Stimulated activated CD4-positive, alpha-beta T cell treated with anti-CD3 and anti-CD28 coated beads, TNF-alpha, amount 100 ng/mL, for 48 hours (primary cell): ENCODE data around the gene MKRN1.
"Not testable (repeated sequence)": the region's sequence is repeated elsewhere in the genome, so short reads cannot be mapped to it uniquely, and the experiment has no call there.

Experiments used
- DNase-seq, 3 donors: peaks; one replicate each; pipeline ENCODE4 v3.0.0-alpha.2; 2020; ENCODE audit warnings: low read depth in 3 of 3

The MKRN1 gene

GRCh38 chr7:140435252-140435895 lies 43.9 kb downstream of the MKRN1 start:
- no peak for DNase-seq

DNA sequence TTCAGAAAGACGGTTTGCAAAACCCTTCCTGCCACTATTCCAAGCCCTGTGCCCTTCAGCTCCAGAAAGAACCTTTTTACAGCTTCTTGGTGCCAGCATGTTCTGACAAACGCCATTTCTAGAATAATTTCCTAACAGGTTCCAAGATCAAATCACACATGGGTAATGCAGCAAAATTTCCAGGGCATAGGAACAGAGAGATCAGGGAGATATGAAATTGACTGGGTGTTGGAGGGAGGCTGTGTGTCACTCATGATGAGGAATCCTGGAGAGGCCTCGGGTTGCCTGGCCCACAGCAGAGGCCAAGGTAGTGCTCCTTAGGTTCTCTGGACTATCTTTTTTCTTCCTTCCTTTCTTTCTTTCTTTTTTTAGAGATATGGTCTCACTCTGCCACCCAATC lies 45.9 kb downstream of the MKRN1 start:
- DNase-seq: no peak

DNA sequence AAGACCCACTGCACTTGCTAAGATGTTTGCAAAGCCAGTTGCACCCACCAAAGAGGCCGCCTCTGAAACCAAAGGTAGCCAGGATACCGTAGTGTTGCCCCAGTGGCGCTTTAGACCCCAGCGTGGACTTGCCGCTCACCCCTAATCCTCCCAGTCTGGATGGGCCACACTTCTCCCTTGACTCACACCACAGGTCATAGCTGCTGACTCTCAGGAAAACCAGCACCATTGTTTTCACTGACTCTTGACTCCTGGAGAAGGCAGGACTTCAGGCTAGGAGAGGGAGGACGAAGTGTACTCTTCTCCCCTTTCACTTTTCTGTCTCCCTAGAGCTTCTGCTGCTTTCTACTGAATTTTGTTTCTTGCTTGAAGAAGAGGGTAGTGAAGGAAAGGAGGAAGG lies 53.2 kb downstream of the MKRN1 start:
- DNase-seq: no peak

DNA sequence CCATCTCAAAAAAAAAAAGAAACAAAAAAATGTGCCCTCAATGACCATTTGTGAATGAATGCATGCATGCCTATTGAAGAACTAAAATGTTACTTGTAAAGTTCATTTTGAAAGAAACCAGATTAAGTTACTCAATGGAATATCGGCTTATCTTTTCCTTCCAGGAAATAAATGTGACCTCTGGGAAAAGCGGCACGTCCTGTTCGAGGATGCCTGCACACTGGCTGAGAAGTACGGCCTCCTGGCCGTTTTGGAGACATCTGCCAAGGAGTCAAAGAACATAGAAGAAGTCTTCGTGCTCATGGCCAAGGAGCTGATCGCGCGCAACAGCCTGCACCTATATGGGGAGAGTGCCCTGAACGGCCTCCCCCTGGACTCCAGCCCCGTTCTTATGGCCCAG lies 53.6 kb downstream of the MKRN1 start:
- no peak for DNase-seq

- no peak for DNase-seq
These were observed 55.8 kb downstream of the MKRN1 start for GRCh38 chr7:140423501-140423900.

GRCh38 chr7:140421521-140421920 lies 57.8 kb downstream of the MKRN1 start:
- no peak for DNase-seq

GRCh38 chr7:140418653-140419052 lies 60.7 kb downstream of the MKRN1 start:
- no peak for DNase-seq

DNA sequence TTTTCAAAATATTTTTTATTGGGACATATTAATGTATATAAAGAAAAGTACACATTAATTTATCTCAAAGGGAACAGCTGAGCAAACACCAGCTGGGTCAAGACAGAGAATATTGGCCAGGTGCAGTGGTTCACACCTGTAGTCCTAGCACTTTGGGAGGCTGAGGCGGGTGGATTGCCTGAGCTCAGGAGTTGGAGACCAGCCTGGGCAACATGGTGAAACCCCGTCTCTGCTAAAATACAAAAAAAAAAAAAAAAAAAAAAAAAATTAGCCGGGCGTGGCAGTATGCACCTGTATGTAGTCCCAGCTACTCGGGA lies 61.2 kb downstream of the MKRN1 start:
- DNase-seq: not testable (repeated sequence)

GRCh38 chr7:140417456-140418155 lies 61.7 kb downstream of the MKRN1 start:
- DNase-seq: no peak

- no peak for DNase-seq
These were observed 62.7 kb downstream of the MKRN1 start for GRCh38 chr7:140416560-140416959.

DNA sequence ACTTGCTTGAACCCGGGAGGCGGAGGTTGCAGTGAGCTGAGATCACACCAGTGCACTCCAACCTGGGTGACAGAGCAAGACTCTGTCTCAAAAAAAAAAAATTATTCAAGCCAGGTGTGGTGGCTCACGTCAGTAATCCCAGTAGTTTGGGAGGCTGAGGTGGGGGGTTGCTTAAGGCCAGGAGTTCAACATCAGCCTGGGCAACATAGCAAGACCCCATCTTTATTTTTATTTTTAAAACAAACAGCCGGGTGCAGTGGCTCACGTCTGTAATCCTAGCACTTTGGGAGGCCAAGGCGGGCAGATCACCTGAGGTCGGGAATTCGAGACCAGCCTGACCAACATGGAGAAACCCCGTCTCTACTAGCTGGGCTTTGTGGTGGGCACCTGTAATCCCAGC lies 63.5 kb downstream of the MKRN1 start:
- not testable (repeated sequence) for DNase-seq

GRCh38 chr7:140415361-140415760 lies 63.9 kb downstream of the MKRN1 start:
- no peak for DNase-seq

DNA sequence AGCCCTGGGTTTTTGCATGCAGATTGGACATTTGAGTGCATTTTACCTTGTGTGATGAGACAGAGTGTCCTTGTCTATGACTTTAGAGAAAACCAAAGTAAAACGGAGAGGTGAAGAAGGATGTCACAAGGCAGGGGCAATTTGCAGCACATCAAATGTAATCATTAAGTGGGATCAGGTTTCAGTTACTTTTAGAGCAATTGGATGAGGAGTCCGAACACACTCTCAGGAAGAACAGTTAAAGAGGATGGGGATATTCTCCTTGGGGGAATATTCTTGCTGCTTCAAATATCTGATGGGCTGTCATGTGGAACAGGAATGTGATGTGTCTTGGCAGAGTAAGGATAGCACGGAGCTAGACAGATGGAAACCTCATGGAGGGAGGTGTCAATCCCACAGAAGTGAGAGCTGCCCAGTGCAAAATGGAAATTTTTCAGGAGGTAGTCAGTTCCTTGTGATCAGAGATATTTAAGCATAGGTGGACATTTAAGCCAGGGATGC lies 74.7 kb downstream of the MKRN1 start:
- DNase-seq: no peak

GRCh38 chr7:140403878-140404564 lies 75.3 kb downstream of the MKRN1 start, which contains the start of gene RAB19:
Gene RAB19, plus strand, starts transcription at chr7:140404058. Its CDS starts 3,589 bp downstream, at chr7:140407647.
- peak in 1 of 3 donors; percentile 21 for DNase-seq
